Erythroblast (primary cell): ENCODE results near the gene PHLDA1.

Experiments
- DNase-seq, 2 experiments: peaks; one replicate each; lab custom pipeline; 2025; lab: John Stamatoyannopoulos, UW
- GATA1 ChIP-seq: IDR thresholded peaks from 2 replicates; pipeline ENCODE4 v1.6.1; 2011; ENCODE audit warnings: low read depth, mild to moderate bottlenecking, control low read depth, low read length, moderate library complexity
- POLR2A ChIP-seq: IDR thresholded peaks from 2 replicates; pipeline ENCODE4 v1.6.1; 2011; ENCODE audit warnings: mild to moderate bottlenecking, low read length

PHLDA1 gene

GRCh38 chr12:75981247-75982168 is 50.1 kb downstream of the PHLDA1 start:
- no peak for TF ChIP-seq GATA1
- TF ChIP-seq POLR2A, result no peak
- DNase-seq, result no peak

DNA sequence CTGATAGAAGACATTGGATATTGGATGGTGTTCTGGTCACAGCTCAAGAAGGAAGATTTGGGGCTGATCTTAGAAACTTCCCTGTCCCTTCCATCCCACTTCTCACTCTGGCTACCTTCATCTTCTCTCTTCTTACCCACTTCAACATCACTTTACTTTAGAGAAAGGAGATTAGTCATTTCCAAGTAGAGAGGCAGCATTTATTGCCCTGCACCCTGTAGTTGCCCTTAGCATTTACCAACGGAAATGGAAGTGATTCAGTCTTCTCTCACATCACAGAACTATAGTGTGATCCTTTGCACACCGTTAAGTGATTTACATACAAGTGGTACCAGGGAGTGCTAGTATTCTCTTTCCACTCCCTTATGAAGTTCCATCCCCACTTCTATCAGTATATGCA is 52.4 kb downstream of the PHLDA1 start:
- DNase-seq, result no peak
- no peak for TF ChIP-seq GATA1

- TF ChIP-seq GATA1, result no peak
- TF ChIP-seq POLR2A, result no peak
- DNase-seq, result no peak
Observed at GRCh38 chr12:75978677-75979076, 52.9 kb downstream of the PHLDA1 start.

DNA sequence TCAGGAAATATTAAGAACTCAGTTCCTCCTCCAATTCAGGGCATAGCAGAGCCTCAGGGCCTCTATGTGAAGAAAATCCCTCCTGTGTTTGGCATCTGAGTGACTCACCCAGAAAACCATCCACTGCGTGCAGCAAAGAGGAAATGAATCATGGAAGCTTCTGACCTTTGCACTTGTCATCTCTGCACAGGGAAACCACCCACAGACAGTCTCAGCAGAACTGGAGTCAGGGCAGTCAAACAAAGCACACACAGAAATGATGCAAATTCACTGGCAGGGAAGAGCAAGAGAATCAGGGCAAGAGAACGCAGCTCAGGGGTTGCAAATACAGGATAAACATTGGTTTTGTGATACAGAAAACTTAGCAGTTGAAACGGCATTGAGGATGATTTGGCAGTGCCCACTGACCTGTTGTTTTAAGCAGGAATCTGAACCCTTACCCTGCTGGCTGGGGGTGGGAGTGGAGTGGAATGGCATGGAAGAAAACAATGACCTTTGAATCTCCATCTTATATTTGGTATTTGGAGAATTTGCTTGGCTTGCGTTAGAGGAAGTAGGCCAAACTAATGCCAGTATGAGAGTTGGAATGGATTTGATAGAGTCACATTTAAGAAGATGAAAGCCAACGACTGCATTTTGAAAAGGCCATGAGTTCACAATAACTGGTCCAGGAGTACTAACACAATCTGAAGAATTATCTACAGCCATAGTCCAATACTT is 53.5 kb downstream of the PHLDA1 start:
- TF ChIP-seq GATA1 (no peak), POLR2A (no peak)
- peak in 1 of 2 experiments; percentile 37 for DNase-seq

- TF ChIP-seq GATA1, result no peak
- TF ChIP-seq POLR2A, result no peak
- no peak for DNase-seq
Observed at GRCh38 chr12:75977590-75977951, 54.0 kb downstream of the PHLDA1 start.

GRCh38 chr12:75976913-75977312 is 54.7 kb downstream of the PHLDA1 start:
- TF ChIP-seq POLR2A (no peak), GATA1 (no peak)
- DNase-seq, result no peak

DNA sequence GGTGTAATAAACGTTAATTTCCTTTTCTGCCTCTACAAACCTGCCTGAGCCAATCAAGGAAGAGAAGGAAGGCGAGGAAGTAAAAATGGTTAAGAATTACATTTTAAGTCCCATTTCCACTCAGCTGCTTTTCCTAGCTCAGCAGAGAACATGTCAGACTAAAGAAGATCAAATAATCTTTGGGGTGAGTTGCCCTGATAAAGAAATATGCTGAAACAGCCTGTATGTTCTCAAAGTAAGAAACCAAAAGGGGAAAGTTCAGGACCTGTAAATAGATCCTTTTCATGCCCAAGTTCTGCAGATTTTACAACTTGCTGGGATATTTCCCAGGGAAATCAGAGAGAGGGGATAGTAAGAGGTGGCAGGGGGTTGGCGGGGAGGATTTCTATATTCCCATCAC is 55.5 kb downstream of the PHLDA1 start:
- DNase-seq, result no peak
- TF ChIP-seq POLR2A, result no peak
- no peak for TF ChIP-seq GATA1

DNA sequence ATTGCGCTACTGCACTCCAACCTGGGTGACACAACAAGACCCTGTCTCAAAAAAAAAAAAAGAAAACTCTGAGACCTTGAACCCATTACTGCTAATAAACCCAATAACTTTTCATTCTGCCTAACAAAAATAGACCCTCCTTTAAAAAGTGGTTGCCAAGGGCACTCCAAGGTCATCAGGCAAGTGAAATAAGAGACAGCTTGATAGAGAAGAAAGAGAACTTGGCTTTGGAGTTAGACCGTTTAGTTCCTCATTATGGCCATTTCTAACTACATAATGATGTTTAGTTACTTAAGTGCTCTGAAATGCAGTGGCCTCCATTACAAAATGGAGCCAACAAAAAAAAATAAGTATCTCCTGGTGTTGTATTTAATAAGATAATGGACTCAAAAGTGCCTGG is 55.9 kb downstream of the PHLDA1 start:
- TF ChIP-seq GATA1, result no peak
- no peak for TF ChIP-seq POLR2A
- no peak for DNase-seq
